NCI-H345 (cell line): ENCODE results near the gene CYP26B1.

Source experiments
- DNase-seq: peaks from one replicate; lab custom pipeline; 2025; lab: John Stamatoyannopoulos, UW

Gene CYP26B1

GRCh38 chr2:72141032-72141645 is 6.5 kb downstream of the CYP26B1 start:
- no peak for DNase-seq

- no peak for DNase-seq
Measured at GRCh38 chr2:72140621-72140960, 7.1 kb downstream of the CYP26B1 start.

GRCh38 chr2:72139874-72140620 is 7.6 kb downstream of the CYP26B1 start:
- DNase-seq = no peak

GRCh38 chr2:72139471-72139873 is 8.2 kb downstream of the CYP26B1 start:
- no peak for DNase-seq

GRCh38 chr2:72138921-72139381 is 8.7 kb downstream of the CYP26B1 start:
- DNase-seq = no peak

GRCh38 chr2:72138011-72138881 is 9.4 kb downstream of the CYP26B1 start:
- no peak for DNase-seq

- peak; percentile 68 for DNase-seq
Measured at GRCh38 chr2:72137498-72138010, 10.1 kb downstream of the CYP26B1 start.

GRCh38 chr2:72136933-72137497 is 10.6 kb downstream of the CYP26B1 start:
- DNase-seq = no peak

GRCh38 chr2:72136331-72136730 is 11.3 kb downstream of the CYP26B1 start:
- no peak for DNase-seq

GRCh38 chr2:72135921-72136320 is 11.7 kb downstream of the CYP26B1 start:
- no peak for DNase-seq

- no peak for DNase-seq
Measured at GRCh38 chr2:72134997-72135800, 12.5 kb downstream of the CYP26B1 start.

- DNase-seq = no peak
Measured at GRCh38 chr2:72134408-72134996, 13.2 kb downstream of the CYP26B1 start.

- DNase-seq = no peak
Measured at GRCh38 chr2:72133721-72134407, 13.8 kb downstream of the CYP26B1 start.

GRCh38 chr2:72132981-72133720 is 14.5 kb downstream of the CYP26B1 start:
- DNase-seq = no peak

GRCh38 chr2:72131916-72132841 is 15.5 kb downstream of the CYP26B1 start:
- DNase-seq = no peak

- no peak for DNase-seq
Measured at GRCh38 chr2:72131371-72131891, 16.2 kb downstream of the CYP26B1 start.

GRCh38 chr2:72130659-72131360 is 16.9 kb downstream of the CYP26B1 start:
- DNase-seq = no peak
